GM21529 (cell line): ENCODE results near the gene MGAT5.

Experiments used
- ATAC-seq: cut with Tn5 transposase; IDR thresholded peaks from one replicate; pipeline ENCODE4 v1.9.1; 2021; ENCODE audit not compliant: unreplicated experiment

Gene MGAT5

GRCh38 chr2:134491022-134491421, 237.2 kb downstream of the MGAT5 start:
- no peak for ATAC-seq

- ATAC-seq = no peak
These were observed 238.0 kb downstream of the MGAT5 start for GRCh38 chr2:134491771-134492441.

GRCh38 chr2:134493797-134494196, 239.9 kb downstream of the MGAT5 start:
- ATAC-seq = no peak

GRCh38 chr2:134498654-134499053, 244.8 kb downstream of the MGAT5 start:
- no peak for ATAC-seq

- ATAC-seq = no peak
These were observed 245.5 kb downstream of the MGAT5 start for GRCh38 chr2:134499307-134499926.

- ATAC-seq = no peak
These were observed 246.5 kb downstream of the MGAT5 start for GRCh38 chr2:134500211-134500935.

GRCh38 chr2:134501476-134502091, 247.7 kb downstream of the MGAT5 start:
- no peak for ATAC-seq

- no peak for ATAC-seq
These were observed 248.2 kb downstream of the MGAT5 start for GRCh38 chr2:134502104-134502503.
